ENCODE measurements around the gene BTBD18. TPM values are rescaled to one million over a fixed set of nuclear protein-coding genes. Genes with fewer than 3 reads are reported as not detected.

The BTBD18 gene
- total RNA-seq, 4 donors from 2014 or later = not detected

- WGBS, 2 donors (ENCODE audit: low coverage in 1 of 2) = 12 to 14% methylated on average over 11 to 13 of the region's 13 CpGs
- in situ Hi-C loops (cut with MboI; ENCODE audit: low pct_ligation_motif_present in 1 of 4, low pct_unique_long_range_greater_than_20kb in 1 of 4, low sequenced_read_pairs in 3 of 4) = loop anchor here in 1 of 4 donors (5.0 kb wide), 1 partner anchor 41 kb away; no protein-coding TSS in a partner anchor
- H3K36me3 ChIP-seq = no peaks in the 10 kb centered on the region
- no peaks in the 10 kb centered on the region for H3K9me3 ChIP-seq
- intact Hi-C loops (cut with DNase I; ENCODE audit: low total_unique reads) = loop anchor here (5.0 kb wide), 1 partner anchor 41 kb away; no protein-coding TSS in a partner anchor
- H3K27me3 ChIP-seq = no peaks in the 10 kb centered on the region
- peak within 1 kb of the TSS; percentile 46 to 80 (median 60) for H3K4me3 ChIP-seq
- TF ChIP-seq EP300 (IDR thresholded peaks at IDR 0.05; ENCODE audit: low read depth) = no peak
- peak; percentile 98 for TF ChIP-seq POLR2A (IDR thresholded peaks at IDR 0.05)
- TF ChIP-seq POLR2AphosphoS5 (IDR thresholded peaks at IDR 0.05) = peak; percentile 94 to 98 (median 98)
- peak in 1 of 5 experiments; percentile 2 for TF ChIP-seq CTCF (IDR thresholded peaks at IDR 0.05)
- H3K4me1 ChIP-seq = peaks cover 0 to 38% (median 24%) of the 10 kb centered on the region in 4 donors
- peak within 1 kb of the TSS; percentile 89 to 99 (median 96) for H3K27ac ChIP-seq
- peak; percentile 91 for DNase-seq
Observed at GRCh38 chr11:57761301-57762234, 9.9 kb upstream of the BTBD18 start, which contains the start of gene CTNND1. Gene CTNND1, plus strand, starts transcription at chr11:57761802. Its CDS starts 29,677 bp downstream, at chr11:57791479.

GRCh38 chr11:57758174-57758573 lies 6.6 kb upstream of the BTBD18 start:
- in situ Hi-C loops (cut with MboI; ENCODE audit: low pct_ligation_motif_present in 1 of 4, low pct_unique_long_range_greater_than_20kb in 1 of 4, low sequenced_read_pairs in 3 of 4) = no loop called here
- intact Hi-C loops (cut with DNase I; ENCODE audit: low total_unique reads) = no loop called here
- H3K27ac ChIP-seq = no peak overlapping the region
- WGBS, 2 donors (ENCODE audit: low coverage in 1 of 2) = 91 to 100% methylated on average over 1 to 3 of the region's 3 CpGs
- no peak overlapping the region for H3K4me3 ChIP-seq
- H3K4me1 ChIP-seq = peaks cover 0 to 8% (median 3%) of the 10 kb centered on the region in 4 donors
- H3K36me3 ChIP-seq = no peaks in the 10 kb centered on the region
- TF ChIP-seq CTCF (IDR thresholded peaks at IDR 0.05) (no peak), POLR2AphosphoS5 (IDR thresholded peaks at IDR 0.05) (no peak), POLR2A (IDR thresholded peaks at IDR 0.05) (no peak), EP300 (IDR thresholded peaks at IDR 0.05; ENCODE audit: low read depth) (no peak)
- H3K27me3 ChIP-seq = no peaks in the 10 kb centered on the region
- DNase-seq = no peak
- H3K9me3 ChIP-seq = no peaks in the 10 kb centered on the region

GRCh38 chr11:57752954-57753353 lies 1.3 kb upstream of the BTBD18 start:
- no peaks in the 10 kb centered on the region for H3K36me3 ChIP-seq
- no peaks in the 10 kb centered on the region for H3K27me3 ChIP-seq
- no peaks in the 10 kb centered on the region for H3K9me3 ChIP-seq
- in situ Hi-C loops (cut with MboI; ENCODE audit: low pct_ligation_motif_present in 1 of 4, low pct_unique_long_range_greater_than_20kb in 1 of 4, low sequenced_read_pairs in 3 of 4) = no loop called here
- H3K27ac ChIP-seq = no peak overlapping the region
- H3K4me3 ChIP-seq = no peak overlapping the region
- DNase-seq = no peak
- intact Hi-C loops (cut with DNase I; ENCODE audit: low total_unique reads) = no loop called here
- TF ChIP-seq POLR2AphosphoS5 (IDR thresholded peaks at IDR 0.05) (no peak), CTCF (IDR thresholded peaks at IDR 0.05) (no peak), EP300 (IDR thresholded peaks at IDR 0.05; ENCODE audit: low read depth) (no peak), POLR2A (IDR thresholded peaks at IDR 0.05) (no peak)
- 97 to 100% methylated on average over 2 to 30 of the region's 30 CpGs for WGBS, 2 donors (ENCODE audit: low coverage in 1 of 2)
- H3K4me1 ChIP-seq = peaks cover 0 to 11% (median 6%) of the 10 kb centered on the region in 4 donors

- Histone ChIP-seq H3K4me3 (no peak overlapping the region), H3K4me1 (peaks cover 0 to 9% (median 6%) of the 10 kb centered on the region in 4 donors), H3K36me3 (no peaks in the 10 kb centered on the region), H3K9me3 (no peaks in the 10 kb centered on the region), H3K27me3 (no peaks in the 10 kb centered on the region), H3K27ac (no peak overlapping the region)
- no peak for TF ChIP-seq CTCF (IDR thresholded peaks at IDR 0.05)
- TF ChIP-seq POLR2AphosphoS5 (IDR thresholded peaks at IDR 0.05) = no peak
- no peak for TF ChIP-seq POLR2A (IDR thresholded peaks at IDR 0.05)
- no peak for TF ChIP-seq EP300 (IDR thresholded peaks at IDR 0.05; ENCODE audit: low read depth)
- in situ Hi-C loops (cut with MboI; ENCODE audit: low pct_ligation_motif_present in 1 of 4, low pct_unique_long_range_greater_than_20kb in 1 of 4, low sequenced_read_pairs in 3 of 4) (no loop called here), intact Hi-C loops (cut with DNase I; ENCODE audit: low total_unique reads) (no loop called here)
- no peak for DNase-seq
Observed at GRCh38 chr11:57751176-57751575, 443 bp downstream of the BTBD18 start.

All from transverse colon (tissue), 4 donors.